ENCODE results near the gene TRIL. TPM values are rescaled to one million over a fixed set of nuclear protein-coding genes. Genes with fewer than 3 reads are reported as not detected.

Gene TRIL
- total and polyA plus RNA-seq, 2 of the 4 experiments (the other 2 are of a cell fraction) = under 0.01 to 0.09 TPM

- POLR2A ChIA-PET (ENCODE audit: unreplicated experiment) = interaction anchor here (0.6 kb wide), 2 partner anchors 574 to 1913 kb away, joined by 3 to 8 read pairs; no protein-coding TSS in a partner anchor
Observed at GRCh38 chr7:28979776-28980175, 21.6 kb upstream of the TRIL start.

More at GRCh38 chr7:28979776-28980175, 21.6 kb upstream of the TRIL start:
- CTCF ChIA-PET = no interaction called here
- Histone ChIP-seq H4K5ac (ENCODE audit: low read depth, low read length) (no peak overlapping the region), H2BK15ac (ENCODE audit: low read depth, low read length) (no peak overlapping the region), H2BK5ac (ENCODE audit: low read depth, low read length, poor library complexity, severe bottlenecking) (no peak overlapping the region), H3K27ac (ENCODE audit: insufficient read depth, low read length) (no peak overlapping the region), H3K4me1 (ENCODE audit: control insufficient read depth, insufficient read depth, low read length) (peaks cover 3% of the 10 kb centered on the region), H3K4me3 (ENCODE audit: insufficient read depth, low read depth, low read length) (no peak overlapping the region), H3K4ac (ENCODE audit: low read depth, low read length) (no peak overlapping the region), H3K9ac (ENCODE audit: low read depth, low read length) (no peak overlapping the region), H2AK9ac (replicated peaks; ENCODE audit: low read depth, low read length, poor library complexity) (no peak overlapping the region), H3K18ac (ENCODE audit: low read depth, low read length) (no peak overlapping the region), H3K9me3 (ENCODE audit: control insufficient read depth, insufficient read depth, low read length) (0 out of 2 replicates have a peak, but pooled peaks cover 2% of the 10 kb centered on the region), H2AFZ (replicated peaks; ENCODE audit: low read length, poor library complexity) (no peak overlapping the region), H2AK5ac (ENCODE audit: low read depth, low read length) (no peak overlapping the region), H4K20me1 (ENCODE audit: insufficient read depth, low read length) (no peaks in the 10 kb centered on the region), H4K8ac (ENCODE audit: low read depth in 2 of 2, low read length in 2 of 2) (no peak overlapping the region), H3K56ac (ENCODE audit: extremely low read depth, insufficient read depth, low read length) (no peak overlapping the region), H3K4me2 (ENCODE audit: low read depth, low read length) (no peak overlapping the region), H4K91ac (ENCODE audit: insufficient read depth, low read depth, low read length) (no peak overlapping the region), H3K36me3 (ENCODE audit: control insufficient read depth, insufficient read depth, low read length) (no peaks in the 10 kb centered on the region), H3K27me3 (ENCODE audit: control insufficient read depth, insufficient read depth, low read length) (peaks cover 1% of the 10 kb centered on the region; the same call in 1 of the 2 replicates), H3K79me1 (ENCODE audit: low read depth in 1 of 2, low read length in 2 of 2) (no peaks in the 10 kb centered on the region), H2BK20ac (ENCODE audit: low read depth, low read length) (no peak overlapping the region), H3K9me1 (ENCODE audit: insufficient read depth, low read length) (no peaks in the 10 kb centered on the region), H2BK120ac (ENCODE audit: low read depth, low read length) (no peak overlapping the region), H3K14ac (replicated peaks; ENCODE audit: low read depth, low read length) (no peak overlapping the region), H3K23ac (ENCODE audit: low read depth, low read length) (no peak overlapping the region)
- TF ChIP-seq RCOR1 (IDR thresholded peaks at IDR 0.05; ENCODE audit: insufficient replicate concordance, low read length) (no peak), SMC3 (IDR thresholded peaks at IDR 0.05; ENCODE audit: low read depth, low read length) (no peak), RFX5 (IDR thresholded peaks at IDR 0.05; ENCODE audit: low read depth, low read length) (no peak)
- no peak for DNase-seq
- no TSS peak for BruUV-seq (replicated peaks)
- ATAC-seq (ENCODE audit: low read depth) = no peak
- dilution Hi-C loops (cut with HindIII; ENCODE audit: low sequenced_read_pairs, unreplicated experiment) (no loop called here), in situ Hi-C loops (cut with MboI; ENCODE audit: low sequenced_read_pairs) (no loop called here), intact Hi-C loops (cut with micrococcal nuclease) (no loop called here)
- no CpG with 5 or more reads among the region's 3 CpGs for WGBS, 2 experiments (ENCODE audit: extremely low coverage in 2 of 2, insufficient read length in 1 of 2)
